C4-2B (cell line): ENCODE results near the gene OR4N5.

Experiments used
- H3K27ac ChIP-seq: fragments of 450-650 bp; 2 replicates; pipeline ENCODE4 v1.5.1; 2017
- ZFX ChIP-seq: fragments of 450-650 bp; IDR thresholded peaks from 2 replicates; pipeline ENCODE4 v1.6.1; 2017
- TF ChIP-seq, protein P1 (sequence below): fragments of 450-650 bp; conservative IDR thresholded peaks from 2 replicates; pipeline ENCODE4 v1.5.1; 2017; ENCODE audit warnings: mild to moderate bottlenecking

OR4N5 gene

DNA sequence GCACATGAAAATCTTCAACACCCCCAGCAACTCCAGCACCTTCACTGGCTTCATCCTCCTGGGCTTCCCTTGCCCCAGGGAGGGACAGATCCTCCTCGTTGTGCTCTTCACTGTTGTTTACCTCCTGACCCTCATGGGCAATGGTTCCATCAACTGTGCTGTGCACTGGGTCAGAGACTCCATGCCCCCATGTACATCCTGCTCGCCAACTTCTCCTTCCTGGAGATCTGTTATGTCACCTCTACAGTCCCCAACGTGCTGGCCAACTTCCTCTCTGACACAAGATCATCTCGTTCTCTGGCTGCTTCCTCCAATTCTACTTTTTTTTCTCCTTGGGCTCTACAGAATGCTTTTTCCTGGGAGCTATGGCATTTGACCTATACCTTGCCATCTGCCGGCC is 40.6 kb downstream of the OR4N5 start:
- no peak overlapping the region for H3K27ac ChIP-seq
- TF ChIP-seq, protein P1, sequence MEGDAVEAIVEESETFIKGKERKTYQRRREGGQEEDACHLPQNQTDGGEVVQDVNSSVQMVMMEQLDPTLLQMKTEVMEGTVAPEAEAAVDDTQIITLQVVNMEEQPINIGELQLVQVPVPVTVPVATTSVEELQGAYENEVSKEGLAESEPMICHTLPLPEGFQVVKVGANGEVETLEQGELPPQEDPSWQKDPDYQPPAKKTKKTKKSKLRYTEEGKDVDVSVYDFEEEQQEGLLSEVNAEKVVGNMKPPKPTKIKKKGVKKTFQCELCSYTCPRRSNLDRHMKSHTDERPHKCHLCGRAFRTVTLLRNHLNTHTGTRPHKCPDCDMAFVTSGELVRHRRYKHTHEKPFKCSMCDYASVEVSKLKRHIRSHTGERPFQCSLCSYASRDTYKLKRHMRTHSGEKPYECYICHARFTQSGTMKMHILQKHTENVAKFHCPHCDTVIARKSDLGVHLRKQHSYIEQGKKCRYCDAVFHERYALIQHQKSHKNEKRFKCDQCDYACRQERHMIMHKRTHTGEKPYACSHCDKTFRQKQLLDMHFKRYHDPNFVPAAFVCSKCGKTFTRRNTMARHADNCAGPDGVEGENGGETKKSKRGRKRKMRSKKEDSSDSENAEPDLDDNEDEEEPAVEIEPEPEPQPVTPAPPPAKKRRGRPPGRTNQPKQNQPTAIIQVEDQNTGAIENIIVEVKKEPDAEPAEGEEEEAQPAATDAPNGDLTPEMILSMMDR: no peak
- TF ChIP-seq ZFX: no peak

DNA sequence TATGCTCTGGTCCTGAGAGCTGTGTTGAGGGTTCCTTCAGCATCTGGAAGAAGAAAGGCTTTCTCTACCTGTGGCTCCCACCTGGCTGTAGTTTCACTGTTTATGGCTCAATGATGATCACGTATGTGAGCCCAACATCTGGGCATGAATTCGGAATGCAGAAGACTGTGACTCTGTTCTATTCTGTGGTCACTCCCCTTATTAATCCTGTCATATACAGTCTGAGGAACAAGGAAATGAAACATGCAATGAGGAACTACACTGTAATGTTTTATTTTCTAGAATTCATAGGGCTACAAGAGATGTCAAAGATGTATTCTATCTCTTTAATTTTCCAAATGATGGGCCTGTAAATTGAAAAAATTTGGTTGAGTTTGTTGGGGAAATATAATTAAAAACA is 41.3 kb downstream of the OR4N5 start:
- H3K27ac ChIP-seq: no peak overlapping the region
- TF ChIP-seq ZFX: no peak
- TF ChIP-seq, protein P1: no peak

DNA sequence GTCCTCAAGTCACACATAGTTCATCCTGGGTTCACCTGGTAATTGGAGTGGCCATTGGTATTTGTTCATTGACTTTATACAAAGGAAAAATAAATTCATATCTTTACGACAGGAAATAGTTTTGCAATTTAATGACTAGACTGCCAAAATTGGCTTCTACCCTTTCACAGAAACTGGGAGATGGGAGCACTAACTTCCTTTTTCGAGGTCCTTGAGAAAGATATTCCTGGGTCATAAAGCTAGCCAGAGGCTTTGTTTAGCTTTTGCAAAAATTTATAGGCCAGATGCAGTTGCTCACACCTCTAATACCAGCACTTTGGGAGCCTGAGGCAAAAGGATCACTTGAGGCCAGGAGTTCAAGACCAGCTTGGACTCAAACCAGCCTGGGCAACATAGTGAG is 41.9 kb downstream of the OR4N5 start:
- TF ChIP-seq ZFX: no peak
- H3K27ac ChIP-seq: no peak overlapping the region

DNA sequence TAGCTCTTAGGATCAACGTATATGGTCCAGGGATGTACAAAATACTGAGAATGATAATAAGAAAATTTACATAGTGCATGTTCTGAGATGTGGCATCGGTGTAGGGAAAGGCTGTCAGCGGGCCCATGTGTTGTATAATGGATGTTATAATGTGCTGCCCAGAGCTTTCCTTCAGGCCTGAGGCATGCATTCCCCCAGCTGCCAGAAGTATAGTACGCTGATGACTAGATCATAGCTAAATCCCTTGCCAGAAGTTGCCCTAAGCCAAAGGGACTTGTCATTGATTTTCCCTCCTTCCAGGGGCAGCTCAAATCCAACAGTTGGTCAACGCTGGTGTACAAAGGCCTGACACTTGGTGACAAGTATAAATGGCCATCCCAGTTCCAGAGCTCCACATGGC is 45.6 kb downstream of the OR4N5 start:
- no peak overlapping the region for H3K27ac ChIP-seq
- TF ChIP-seq, protein P1: no peak
- TF ChIP-seq ZFX: no peak

DNA sequence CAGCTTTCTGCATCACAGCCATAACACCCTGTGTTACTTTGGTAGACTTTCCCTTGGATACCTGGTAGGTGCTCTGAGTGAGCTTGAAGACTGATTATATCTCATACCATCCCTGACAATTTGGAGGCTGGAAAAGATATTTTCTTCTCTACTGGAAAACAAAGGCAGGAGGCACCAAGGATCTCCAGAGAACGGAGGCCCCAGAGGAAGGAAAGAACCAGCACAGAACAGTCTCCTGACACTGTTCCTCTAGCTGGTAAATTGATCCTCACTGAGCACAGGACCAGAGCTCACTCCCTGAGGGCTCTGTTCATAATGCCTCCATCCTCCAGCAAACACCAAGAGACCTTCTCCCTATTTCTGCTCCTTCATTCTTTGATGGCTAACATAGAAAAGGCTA is 52.0 kb downstream of the OR4N5 start, which contains the start of gene OR11G2:
OR11G2 (plus strand) TSS at position 301 of the 400 bp plus-strand sequence. CDS start 6,542 bp downstream, outside the sequence.
- TF ChIP-seq ZFX: no peak
- TF ChIP-seq, protein P1: no peak

DNA sequence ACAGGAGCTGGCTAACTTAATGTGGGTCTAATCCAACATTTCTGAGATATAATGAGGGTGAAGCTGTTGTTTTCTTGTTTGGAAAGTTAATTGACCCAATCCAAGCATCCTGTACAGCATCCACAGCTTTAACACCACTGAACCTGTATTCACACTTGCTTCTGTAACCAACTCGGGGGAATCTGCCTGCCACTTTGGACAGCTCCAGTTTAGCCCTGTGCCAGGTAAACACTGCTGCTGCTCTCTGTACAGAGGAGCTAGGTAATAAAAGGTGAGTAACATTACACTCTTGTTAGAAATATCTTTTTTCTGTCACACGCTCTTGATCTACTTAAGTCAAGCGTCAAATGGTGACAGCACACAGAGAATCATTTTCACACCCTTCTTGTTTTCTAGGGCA is 52.8 kb downstream of the OR4N5 start:
- H3K27ac ChIP-seq: no peak overlapping the region
- TF ChIP-seq ZFX: no peak
- TF ChIP-seq, protein P1: no peak

More for the DNA sequence above, 52.0 kb downstream of the OR4N5 start, which contains the start of gene OR11G2:
- no peak within 1 kb of the TSS for H3K27ac ChIP-seq

DNA sequence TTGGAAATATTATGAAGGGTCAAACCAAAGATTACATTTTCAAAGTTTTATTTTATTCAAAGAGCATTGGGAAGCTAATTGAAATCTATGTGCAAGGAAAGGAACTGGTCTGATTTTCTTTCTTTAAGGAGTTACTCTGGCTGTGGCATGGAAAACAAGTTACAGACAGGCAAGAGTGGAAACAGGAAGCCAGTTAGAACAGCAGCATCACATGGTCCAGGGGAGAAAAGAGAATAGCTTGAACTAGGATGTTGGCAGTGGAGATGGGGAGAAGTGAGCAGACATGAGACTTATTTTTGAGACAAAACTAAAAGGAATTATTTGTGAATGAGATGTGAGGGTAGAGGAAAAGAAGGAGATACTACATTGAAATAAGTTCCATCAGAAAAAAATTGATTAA is 55.5 kb downstream of the OR4N5 start:
- TF ChIP-seq, protein P1: no peak
- no peak overlapping the region for H3K27ac ChIP-seq
